ENCODE results near the gene ATOH8. TPM values are rescaled to one million over a fixed set of nuclear protein-coding genes. Genes with fewer than 3 reads are reported as not detected.

The ATOH8 gene
- total RNA-seq, 1 donor from 2014 or later, result 44.9 TPM

Small RNA genes within 50 kb of the gene (microRNA-seq; reads per million reads assigned to microRNA genes)
- not detected for gene MIR6071 (ENCODE audit: borderline number of aligned reads)

Other genes starting within 250 kb of the ATOH8 start
- 183 TPM for gene MAT2A, start 214.8 kb upstream of the ATOH8 start, total RNA-seq
- 62.2 TPM for gene GGCX, start 192.5 kb upstream of the ATOH8 start, total RNA-seq
- gene VAMP8, start 176.4 kb upstream of the ATOH8 start, total RNA-seq, result 272 TPM
- gene VAMP5, start 169.6 kb upstream of the ATOH8 start, total RNA-seq, result 87.0 TPM
- 89.8 TPM for gene RNF181, start 158.2 kb upstream of the ATOH8 start, total RNA-seq
- 28.9 TPM for gene TMEM150A, start 151.3 kb upstream of the ATOH8 start, total RNA-seq
- gene C2orf68, start 141.9 kb upstream of the ATOH8 start, total RNA-seq, result 40.6 TPM
- gene USP39, start 137.8 kb upstream of the ATOH8 start, total RNA-seq, result 40.2 TPM
- gene SFTPB, start 85.8 kb upstream of the ATOH8 start, total RNA-seq, result 12,584 TPM
- gene GNLY, start 59.6 kb upstream of the ATOH8 start, total RNA-seq, result 21.5 TPM
- gene ST3GAL5, start 135.0 kb downstream of the ATOH8 start, total RNA-seq, result 72.4 TPM